NCI-H1417 treated with DMSO at 0.1 percent for 48 hours (cell line): ENCODE measurements around the gene RUSC2.
"Not testable (repeated sequence)": the region's sequence is repeated elsewhere in the genome, so short reads cannot be mapped to it uniquely, and the experiment has no call there.

Experiments used
- DNase-seq: peaks from one replicate; lab custom pipeline; 2025; lab: John Stamatoyannopoulos, UW

Gene RUSC2

GRCh38 chr9:35489313-35490154 is at the start of gene RUSC2:
RUSC2 (plus strand) TSS chr9:35490111; CDS start chr9:35546522, 56,411 bp downstream.
- no peak for DNase-seq

GRCh38 chr9:35446012-35446411 is 43.9 kb upstream of the RUSC2 start:
- DNase-seq, result no peak

- no peak for DNase-seq
These were observed 41.4 kb upstream of the RUSC2 start for GRCh38 chr9:35448496-35448895.

- DNase-seq, result no peak
These were observed 37.4 kb upstream of the RUSC2 start for GRCh38 chr9:35452481-35452880.

- no peak for DNase-seq
These were observed 36.1 kb upstream of the RUSC2 start for GRCh38 chr9:35453786-35454185.

- no peak for DNase-seq
These were observed 25.5 kb upstream of the RUSC2 start for GRCh38 chr9:35464141-35465025.

- DNase-seq, result no peak
These were observed 19.6 kb upstream of the RUSC2 start for GRCh38 chr9:35470340-35470739.

GRCh38 chr9:35470894-35471293 is 19.0 kb upstream of the RUSC2 start:
- no peak for DNase-seq

- no peak for DNase-seq
These were observed 13.3 kb upstream of the RUSC2 start for GRCh38 chr9:35476596-35476995.

- not testable (repeated sequence) for DNase-seq
These were observed 12.6 kb upstream of the RUSC2 start for GRCh38 chr9:35477211-35477855.

GRCh38 chr9:35478871-35479270 is 11.0 kb upstream of the RUSC2 start:
- DNase-seq, result no peak

- no peak for DNase-seq
These were observed 8.4 kb upstream of the RUSC2 start for GRCh38 chr9:35481347-35481975.

- no peak for DNase-seq
These were observed 7.8 kb upstream of the RUSC2 start for GRCh38 chr9:35482071-35482470.

GRCh38 chr9:35484406-35484805 is 5.5 kb upstream of the RUSC2 start:
- DNase-seq, result no peak

- DNase-seq, result no peak
These were observed 2.8 kb upstream of the RUSC2 start for GRCh38 chr9:35487081-35487480.

- no peak for DNase-seq
These were observed 1.9 kb upstream of the RUSC2 start for GRCh38 chr9:35488021-35488420.

- no peak for DNase-seq
These were observed 1.2 kb upstream of the RUSC2 start for GRCh38 chr9:35488566-35489312.

GRCh38 chr9:35490155-35490909 is 421 bp downstream of the RUSC2 start:
- no peak for DNase-seq

GRCh38 chr9:35490910-35491465 is 1.1 kb downstream of the RUSC2 start:
- DNase-seq, result no peak

- DNase-seq, result not testable (repeated sequence)
These were observed 3.2 kb downstream of the RUSC2 start for GRCh38 chr9:35493119-35493518.
